Measurements from ENCODE around the gene YAE1. TPM values are rescaled to one million over a fixed set of nuclear protein-coding genes. Genes with fewer than 3 reads are reported as not detected.

The YAE1 gene
- total and polyA plus RNA-seq, 2 experiments from 2014 or later, result 30.5 to 107 TPM

- TF ChIP-seq ETS1 (IDR thresholded peaks at IDR 0.05), result no peak
- no peak for TF ChIP-seq ZNF114 (CRISPR knock-in tag; IDR thresholded peaks at IDR 0.05)
- TF ChIP-seq NANOG (IDR thresholded peaks at IDR 0.05; ENCODE audit: borderline replicate concordance), result no peak
- no peak for TF ChIP-seq CREB1 (CRISPR knock-in tag; IDR thresholded peaks at IDR 0.05; ENCODE audit: low read depth)
Observed at GRCh38 chr7:39594988-39595620, 28.9 kb downstream of the YAE1 start (continued).

DNA sequence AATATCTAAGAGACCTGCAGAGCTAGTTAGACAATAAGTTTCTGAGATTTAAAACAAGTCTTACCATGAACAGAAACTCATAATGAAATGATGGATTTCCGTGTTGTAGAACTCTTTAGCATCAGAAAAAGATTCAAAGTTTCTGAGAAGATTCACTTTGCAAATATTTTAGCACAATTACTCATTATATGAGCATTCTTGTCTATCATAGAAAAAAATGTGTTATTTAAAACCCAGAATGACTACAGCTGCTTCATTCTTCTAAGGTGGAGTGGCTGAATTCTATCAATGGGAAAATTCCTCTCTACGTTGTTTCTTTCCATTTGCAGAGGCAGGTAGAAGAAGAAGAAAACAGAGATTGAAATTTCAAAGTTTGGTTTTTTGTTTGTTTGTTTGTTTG lies 36.1 kb downstream of the YAE1 start:
- H3K9me3 Mint-ChIP-seq, result no peaks in the 10 kb centered on the region
- ATAC-seq, result no peak
- no peak overlapping the region for H2AFZ ChIP-seq
- H3F3A ChIP-seq (replicated peaks; ENCODE audit: low read depth), result no peaks in the 10 kb centered on the region
- no peak overlapping the region for H3K27ac ChIP-seq (ENCODE audit: low read depth)
- peaks cover 2% of the 10 kb centered on the region for H3K27me3 Mint-ChIP-seq (ENCODE audit: insufficient read depth, low read depth, poor library complexity)
- H3K4me1 Mint-ChIP-seq, result no peaks in the 10 kb centered on the region
- no peak overlapping the region for H3K4me2 ChIP-seq
- H3K4me1 ChIP-seq (ENCODE audit: insufficient read depth), result no peaks in the 10 kb centered on the region
- no peak for DNase-seq (ENCODE audit: low spot score)
- TF ChIP-seq EZH2 (IDR thresholded peaks at IDR 0.05; ENCODE audit: low read depth, unreplicated experiment) (no peak), POLR2AphosphoS5 (IDR thresholded peaks at IDR 0.05; ENCODE audit: low read depth) (no peak), CTCF (conservative IDR thresholded peaks at IDR 0.05; ENCODE audit: low read depth in 2 of 2) (no peak)
- no peaks in the 10 kb centered on the region for H3K36me3 Mint-ChIP-seq (ENCODE audit: low read depth)
- no peaks in the 10 kb centered on the region for H4K20me1 ChIP-seq (replicated peaks; ENCODE audit: insufficient read depth)
- H3K79me2 ChIP-seq (replicated peaks; ENCODE audit: insufficient read depth), result no peaks in the 10 kb centered on the region
- H3K4me3 Mint-ChIP-seq, result no peak overlapping the region
- H3K4me3 ChIP-seq, result no peak overlapping the region
- 0 out of 2 replicates have a peak, but pooled peaks cover 3% of the 10 kb centered on the region for H3K9me2 ChIP-seq (ENCODE audit: insufficient read depth)
- H3K27ac Mint-ChIP-seq, result no peak overlapping the region
- no peaks in the 10 kb centered on the region for H3K36me3 ChIP-seq (ENCODE audit: insufficient read depth)
- no peaks in the 10 kb centered on the region for H3K27me3 ChIP-seq (ENCODE audit: insufficient read depth)

DNA sequence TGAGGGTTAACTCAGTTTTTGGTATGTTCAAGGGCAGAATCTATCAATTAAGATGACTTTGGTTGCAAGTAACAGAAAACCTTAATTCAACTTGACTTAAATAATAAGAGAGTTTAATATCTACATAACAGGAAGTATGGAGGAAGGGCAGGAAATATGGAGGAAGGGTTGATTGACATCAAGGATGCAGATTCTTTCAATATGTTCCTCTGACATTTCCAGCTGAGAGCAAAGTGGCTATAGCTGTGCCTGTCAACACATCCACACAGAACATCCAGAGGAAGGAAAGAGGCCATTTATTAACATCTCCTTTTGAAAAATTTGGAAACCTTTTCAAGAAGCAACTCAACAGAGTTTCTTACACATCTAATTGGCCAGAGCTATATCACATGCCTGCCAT lies 37.7 kb downstream of the YAE1 start:
- Mint-ChIP-seq H3K27ac (no peak overlapping the region), H3K9me3 (no peaks in the 10 kb centered on the region), H3K4me1 (peaks cover 5% of the 10 kb centered on the region; the same call in 2 of the 3 replicates), H3K36me3 (ENCODE audit: low read depth) (no peaks in the 10 kb centered on the region), H3K4me3 (no peak overlapping the region), H3K27me3 (ENCODE audit: insufficient read depth, low read depth, poor library complexity) (peaks cover 3% of the 10 kb centered on the region)
- Histone ChIP-seq H3K36me3 (ENCODE audit: insufficient read depth) (no peaks in the 10 kb centered on the region), H3K27ac (ENCODE audit: low read depth) (no peak overlapping the region), H3K79me2 (replicated peaks; ENCODE audit: insufficient read depth) (no peaks in the 10 kb centered on the region), H4K20me1 (replicated peaks; ENCODE audit: insufficient read depth) (no peaks in the 10 kb centered on the region), H3F3A (replicated peaks; ENCODE audit: low read depth) (no peaks in the 10 kb centered on the region), H3K27me3 (ENCODE audit: insufficient read depth) (peaks cover 2% of the 10 kb centered on the region), H3K4me3 (no peak overlapping the region), H3K9me2 (ENCODE audit: insufficient read depth) (0 out of 2 replicates have a peak, but pooled peaks cover 3% of the 10 kb centered on the region), H3K4me2 (no peak overlapping the region), H2AFZ (no peak overlapping the region), H3K4me1 (ENCODE audit: insufficient read depth) (no peaks in the 10 kb centered on the region; the same call in 1 of the 2 replicates)
- ATAC-seq (no peak), DNase-seq (ENCODE audit: low spot score) (no peak)
- TF ChIP-seq ZNF114 (CRISPR knock-in tag; IDR thresholded peaks at IDR 0.05), result no peak
- no peak for TF ChIP-seq ZNF331 (CRISPR knock-in tag; IDR thresholded peaks at IDR 0.05; ENCODE audit: low read depth)
- no peak for TF ChIP-seq POLR2AphosphoS5 (IDR thresholded peaks at IDR 0.05; ENCODE audit: low read depth)
- TF ChIP-seq EZH2phosphoT487 (IDR thresholded peaks at IDR 0.05; ENCODE audit: unreplicated experiment), result no peak
- no peak for TF ChIP-seq CTCF (conservative IDR thresholded peaks at IDR 0.05; ENCODE audit: low read depth in 2 of 2)
- TF ChIP-seq CREB1 (CRISPR knock-in tag; IDR thresholded peaks at IDR 0.05; ENCODE audit: low read depth), result no peak
- TF ChIP-seq, protein P1, sequence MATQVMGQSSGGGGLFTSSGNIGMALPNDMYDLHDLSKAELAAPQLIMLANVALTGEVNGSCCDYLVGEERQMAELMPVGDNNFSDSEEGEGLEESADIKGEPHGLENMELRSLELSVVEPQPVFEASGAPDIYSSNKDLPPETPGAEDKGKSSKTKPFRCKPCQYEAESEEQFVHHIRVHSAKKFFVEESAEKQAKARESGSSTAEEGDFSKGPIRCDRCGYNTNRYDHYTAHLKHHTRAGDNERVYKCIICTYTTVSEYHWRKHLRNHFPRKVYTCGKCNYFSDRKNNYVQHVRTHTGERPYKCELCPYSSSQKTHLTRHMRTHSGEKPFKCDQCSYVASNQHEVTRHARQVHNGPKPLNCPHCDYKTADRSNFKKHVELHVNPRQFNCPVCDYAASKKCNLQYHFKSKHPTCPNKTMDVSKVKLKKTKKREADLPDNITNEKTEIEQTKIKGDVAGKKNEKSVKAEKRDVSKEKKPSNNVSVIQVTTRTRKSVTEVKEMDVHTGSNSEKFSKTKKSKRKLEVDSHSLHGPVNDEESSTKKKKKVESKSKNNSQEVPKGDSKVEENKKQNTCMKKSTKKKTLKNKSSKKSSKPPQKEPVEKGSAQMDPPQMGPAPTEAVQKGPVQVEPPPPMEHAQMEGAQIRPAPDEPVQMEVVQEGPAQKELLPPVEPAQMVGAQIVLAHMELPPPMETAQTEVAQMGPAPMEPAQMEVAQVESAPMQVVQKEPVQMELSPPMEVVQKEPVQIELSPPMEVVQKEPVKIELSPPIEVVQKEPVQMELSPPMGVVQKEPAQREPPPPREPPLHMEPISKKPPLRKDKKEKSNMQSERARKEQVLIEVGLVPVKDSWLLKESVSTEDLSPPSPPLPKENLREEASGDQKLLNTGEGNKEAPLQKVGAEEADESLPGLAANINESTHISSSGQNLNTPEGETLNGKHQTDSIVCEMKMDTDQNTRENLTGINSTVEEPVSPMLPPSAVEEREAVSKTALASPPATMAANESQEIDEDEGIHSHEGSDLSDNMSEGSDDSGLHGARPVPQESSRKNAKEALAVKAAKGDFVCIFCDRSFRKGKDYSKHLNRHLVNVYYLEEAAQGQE (IDR thresholded peaks at IDR 0.05; ENCODE audit: unreplicated experiment), result no peak

All from GM23338 (cell line).